T-helper 2 cell treated with Interferon-gamma antibody and Interleukin-4, amounts not matched to agents 5 μg/mL and 100 μg/mL, for 36 hours (primary cell): Measurements from ENCODE around the gene NCBP3.
"Not testable (repeated sequence)": the region's sequence is repeated elsewhere in the genome, so short reads cannot be mapped to it uniquely, and the experiment has no call there.

Source experiments
- DNase-seq: peaks from one replicate; pipeline ENCODE4 v3.0.0; 2021; ENCODE audit warnings: low spot score
- H3K27ac Mint-ChIP-seq: one replicate; pipeline ENCODE4 v1.8.0; 2021; ENCODE audit warnings: mild to moderate bottlenecking, mixed read lengths
- H3K27me3 Mint-ChIP-seq: one replicate; pipeline ENCODE4 v1.8.0; 2021; ENCODE audit warnings: low read depth, mixed read lengths
- H3K36me3 Mint-ChIP-seq: one replicate; pipeline ENCODE4 v1.8.0; 2021; ENCODE audit warnings: low read depth, mixed read lengths
- H3K4me1 Mint-ChIP-seq: one replicate; pipeline ENCODE4 v1.8.0; 2021; ENCODE audit warnings: low read depth, mixed read lengths
- H3K4me3 Mint-ChIP-seq: one replicate; pipeline ENCODE4 v1.8.0; 2022; ENCODE audit warnings: mild to moderate bottlenecking, moderate library complexity, mixed read lengths
- H3K9me3 Mint-ChIP-seq: one replicate; pipeline ENCODE4 v1.8.0; 2021; ENCODE audit warnings: mixed read lengths

NCBP3 gene

GRCh38 chr17:3846437-3847164 is 555 bp upstream of the NCBP3 start:
- H3K9me3 Mint-ChIP-seq, result no peaks in the 10 kb centered on the region
- H3K27me3 Mint-ChIP-seq, result peaks cover 6% of the 10 kb centered on the region
- H3K4me3 Mint-ChIP-seq, result peak overlapping the region; percentile 91
- H3K4me1 Mint-ChIP-seq, result peaks cover 13% of the 10 kb centered on the region
- DNase-seq, result no peak
- H3K36me3 Mint-ChIP-seq, result peaks cover 20% of the 10 kb centered on the region
- H3K27ac Mint-ChIP-seq, result peak overlapping the region; percentile 1

- H3K27ac Mint-ChIP-seq, result peak overlapping the region; percentile 91
- H3K27me3 Mint-ChIP-seq, result peaks cover 6% of the 10 kb centered on the region
- no peaks in the 10 kb centered on the region for H3K9me3 Mint-ChIP-seq
- H3K36me3 Mint-ChIP-seq, result peaks cover 31% of the 10 kb centered on the region
- H3K4me3 Mint-ChIP-seq, result peak overlapping the region; percentile 91
- peak; percentile 51 for DNase-seq
- H3K4me1 Mint-ChIP-seq, result peaks cover 16% of the 10 kb centered on the region
Observed at GRCh38 chr17:3845291-3845620, 790 bp downstream of the NCBP3 start.

- Mint-ChIP-seq H3K27ac (peak overlapping the region; percentile 20), H3K4me3 (peak overlapping the region; percentile 91), H3K4me1 (peaks cover 16% of the 10 kb centered on the region), H3K36me3 (peaks cover 38% of the 10 kb centered on the region)
- H3K27me3 Mint-ChIP-seq, DNase-seq, H3K9me3 Mint-ChIP-seq: not testable (repeated sequence)
Observed at GRCh38 chr17:3844556-3844955, 1.5 kb downstream of the NCBP3 start.

GRCh38 chr17:3843935-3844516 is 2.0 kb downstream of the NCBP3 start:
- H3K4me1 Mint-ChIP-seq, result peaks cover 16% of the 10 kb centered on the region
- no peaks in the 10 kb centered on the region for H3K9me3 Mint-ChIP-seq
- no peaks in the 10 kb centered on the region for H3K27me3 Mint-ChIP-seq
- H3K4me3 Mint-ChIP-seq, result peak overlapping the region; percentile 91
- H3K36me3 Mint-ChIP-seq, result peaks cover 41% of the 10 kb centered on the region
- H3K27ac Mint-ChIP-seq, result peak overlapping the region; percentile 5
- peak; percentile 31 for DNase-seq

GRCh38 chr17:3838206-3838605 is 7.8 kb downstream of the NCBP3 start:
- Mint-ChIP-seq H3K4me1 (peaks cover 7% of the 10 kb centered on the region), H3K4me3 (no peak overlapping the region), H3K27ac (no peak overlapping the region), H3K36me3 (peaks cover 51% of the 10 kb centered on the region), H3K9me3 (no peaks in the 10 kb centered on the region), H3K27me3 (no peaks in the 10 kb centered on the region)
- no peak for DNase-seq

GRCh38 chr17:3836551-3836950 is 9.5 kb downstream of the NCBP3 start:
- Mint-ChIP-seq H3K4me1 (peaks cover 7% of the 10 kb centered on the region), H3K9me3 (no peaks in the 10 kb centered on the region), H3K4me3 (no peak overlapping the region), H3K36me3 (peaks cover 43% of the 10 kb centered on the region), H3K27ac (no peak overlapping the region), H3K27me3 (no peaks in the 10 kb centered on the region)
- DNase-seq, result no peak

GRCh38 chr17:3835410-3836229 is 10.4 kb downstream of the NCBP3 start:
- no peaks in the 10 kb centered on the region for H3K27me3 Mint-ChIP-seq
- no peaks in the 10 kb centered on the region for H3K9me3 Mint-ChIP-seq
- H3K27ac Mint-ChIP-seq, result no peak overlapping the region
- peaks cover 6% of the 10 kb centered on the region for H3K4me1 Mint-ChIP-seq
- peaks cover 35% of the 10 kb centered on the region for H3K36me3 Mint-ChIP-seq
- H3K4me3 Mint-ChIP-seq, result no peak overlapping the region
- DNase-seq, result no peak

- DNase-seq, result no peak
- Mint-ChIP-seq H3K9me3 (no peaks in the 10 kb centered on the region), H3K27ac (peak overlapping the region; percentile 33), H3K27me3 (no peaks in the 10 kb centered on the region), H3K4me3 (no peak overlapping the region), H3K4me1 (peaks cover 7% of the 10 kb centered on the region), H3K36me3 (peaks cover 28% of the 10 kb centered on the region)
Observed at GRCh38 chr17:3834811-3835210, 11.2 kb downstream of the NCBP3 start.

GRCh38 chr17:3828852-3829232 is 17.2 kb downstream of the NCBP3 start:
- Mint-ChIP-seq H3K9me3 (no peaks in the 10 kb centered on the region), H3K27ac (no peak overlapping the region), H3K4me3 (no peak overlapping the region), H3K27me3 (no peaks in the 10 kb centered on the region), H3K4me1 (peaks cover 12% of the 10 kb centered on the region), H3K36me3 (peaks cover 36% of the 10 kb centered on the region)
- DNase-seq, result no peak

- Mint-ChIP-seq H3K4me1 (peaks cover 12% of the 10 kb centered on the region), H3K4me3 (no peak overlapping the region), H3K36me3 (peaks cover 34% of the 10 kb centered on the region), H3K27me3 (no peaks in the 10 kb centered on the region), H3K9me3 (no peaks in the 10 kb centered on the region), H3K27ac (no peak overlapping the region)
- DNase-seq, result no peak
Observed at GRCh38 chr17:3828151-3828851, 17.7 kb downstream of the NCBP3 start.

GRCh38 chr17:3827124-3827773 is 18.8 kb downstream of the NCBP3 start:
- Mint-ChIP-seq H3K27ac (no peak overlapping the region), H3K27me3 (no peaks in the 10 kb centered on the region), H3K4me3 (no peak overlapping the region), H3K4me1 (peaks cover 12% of the 10 kb centered on the region), H3K9me3 (no peaks in the 10 kb centered on the region), H3K36me3 (peaks cover 37% of the 10 kb centered on the region)
- peak; percentile 44 for DNase-seq

- Mint-ChIP-seq H3K4me1 (peaks cover 12% of the 10 kb centered on the region), H3K9me3 (no peaks in the 10 kb centered on the region), H3K4me3 (no peak overlapping the region), H3K36me3 (peaks cover 44% of the 10 kb centered on the region), H3K27ac (no peak overlapping the region), H3K27me3 (no peaks in the 10 kb centered on the region)
- DNase-seq, result no peak
Observed at GRCh38 chr17:3826191-3826590, 19.9 kb downstream of the NCBP3 start.

- peaks cover 2% of the 10 kb centered on the region for H3K4me1 Mint-ChIP-seq
- no peaks in the 10 kb centered on the region for H3K9me3 Mint-ChIP-seq
- no peaks in the 10 kb centered on the region for H3K27me3 Mint-ChIP-seq
- peaks cover 53% of the 10 kb centered on the region for H3K36me3 Mint-ChIP-seq
- no peak overlapping the region for H3K27ac Mint-ChIP-seq
- no peak overlapping the region for H3K4me3 Mint-ChIP-seq
- no peak for DNase-seq
Observed at GRCh38 chr17:3821101-3821500, 24.9 kb downstream of the NCBP3 start.
